Retinal pigment epithelial cell (primary cell): ENCODE data around the gene TTLL5.

Source experiments
- DNase-seq: peaks from one replicate; pipeline ENCODE4 v3.0.0-alpha.2; 2010; ENCODE audit warnings: low read depth
- H3K4me3 ChIP-seq: 2 replicates; pipeline ENCODE4 v1.5.1; 2011; ENCODE audit warnings: mild to moderate bottlenecking, low read length, control low read depth, moderate library complexity
- TF ChIP-seq, protein P1 (sequence below): conservative IDR thresholded peaks from 2 replicates; pipeline ENCODE4 v1.5.1; 2011; ENCODE audit warnings: low read depth, low read length, control low read depth, inconsistent platforms

TTLL5 gene

DNA sequence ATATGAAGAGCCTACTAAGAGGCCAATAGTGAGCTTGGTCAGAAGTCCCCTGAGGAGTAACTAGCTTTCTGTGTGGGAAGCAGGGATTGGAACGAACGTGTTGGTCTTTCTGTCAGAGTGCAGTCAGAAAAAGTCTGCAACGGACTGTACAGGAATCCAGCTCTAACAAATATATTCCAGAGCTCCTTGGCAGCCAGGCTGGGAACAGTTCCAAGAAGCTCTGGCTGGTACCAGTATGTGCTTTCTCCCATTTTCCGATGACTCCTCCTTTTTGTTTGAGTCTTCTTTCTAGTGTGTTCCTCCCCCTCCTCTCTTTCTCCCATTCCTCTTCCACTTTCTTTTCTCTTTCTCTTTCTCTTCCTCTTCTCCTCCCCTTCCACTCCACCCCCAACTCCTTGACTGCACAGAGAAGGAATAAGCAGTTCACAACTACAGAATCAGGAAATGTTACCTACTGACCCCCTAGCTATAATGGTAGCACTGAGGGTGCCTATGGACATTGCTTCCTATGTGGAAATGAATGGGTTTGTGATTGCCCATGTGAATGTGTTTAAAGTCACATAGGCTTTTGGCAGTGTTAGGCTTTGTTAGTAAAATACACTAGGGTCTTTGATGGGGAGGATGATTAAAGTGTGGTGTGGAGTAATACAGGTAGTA, 59.9 kb downstream of the TTLL5 start:
- TF ChIP-seq, protein P1, sequence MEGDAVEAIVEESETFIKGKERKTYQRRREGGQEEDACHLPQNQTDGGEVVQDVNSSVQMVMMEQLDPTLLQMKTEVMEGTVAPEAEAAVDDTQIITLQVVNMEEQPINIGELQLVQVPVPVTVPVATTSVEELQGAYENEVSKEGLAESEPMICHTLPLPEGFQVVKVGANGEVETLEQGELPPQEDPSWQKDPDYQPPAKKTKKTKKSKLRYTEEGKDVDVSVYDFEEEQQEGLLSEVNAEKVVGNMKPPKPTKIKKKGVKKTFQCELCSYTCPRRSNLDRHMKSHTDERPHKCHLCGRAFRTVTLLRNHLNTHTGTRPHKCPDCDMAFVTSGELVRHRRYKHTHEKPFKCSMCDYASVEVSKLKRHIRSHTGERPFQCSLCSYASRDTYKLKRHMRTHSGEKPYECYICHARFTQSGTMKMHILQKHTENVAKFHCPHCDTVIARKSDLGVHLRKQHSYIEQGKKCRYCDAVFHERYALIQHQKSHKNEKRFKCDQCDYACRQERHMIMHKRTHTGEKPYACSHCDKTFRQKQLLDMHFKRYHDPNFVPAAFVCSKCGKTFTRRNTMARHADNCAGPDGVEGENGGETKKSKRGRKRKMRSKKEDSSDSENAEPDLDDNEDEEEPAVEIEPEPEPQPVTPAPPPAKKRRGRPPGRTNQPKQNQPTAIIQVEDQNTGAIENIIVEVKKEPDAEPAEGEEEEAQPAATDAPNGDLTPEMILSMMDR: no peak
- peak overlapping the region; percentile 1 for H3K4me3 ChIP-seq
- peak; percentile 95 for DNase-seq

DNA sequence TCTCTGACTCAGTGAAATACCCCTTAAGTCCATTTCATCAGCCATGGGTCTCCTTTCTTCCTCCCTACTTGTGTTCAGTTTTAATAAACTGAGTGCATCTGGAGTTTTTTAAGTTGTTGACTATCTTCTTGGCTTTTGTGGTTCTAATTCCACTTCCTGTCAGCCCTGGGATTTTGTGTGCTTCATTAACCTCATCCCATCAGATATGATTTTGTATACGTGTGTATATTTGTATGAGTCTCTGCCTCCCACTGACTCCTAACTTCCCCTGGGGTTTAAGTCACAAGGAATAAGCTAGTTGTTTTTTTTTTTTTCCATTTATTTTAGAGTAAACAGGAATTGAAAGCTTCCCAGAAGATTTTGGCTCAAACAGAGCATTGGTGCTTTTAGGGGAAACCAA, 62.7 kb downstream of the TTLL5 start:
- TF ChIP-seq, protein P1: no peak
- no peak for DNase-seq

DNA sequence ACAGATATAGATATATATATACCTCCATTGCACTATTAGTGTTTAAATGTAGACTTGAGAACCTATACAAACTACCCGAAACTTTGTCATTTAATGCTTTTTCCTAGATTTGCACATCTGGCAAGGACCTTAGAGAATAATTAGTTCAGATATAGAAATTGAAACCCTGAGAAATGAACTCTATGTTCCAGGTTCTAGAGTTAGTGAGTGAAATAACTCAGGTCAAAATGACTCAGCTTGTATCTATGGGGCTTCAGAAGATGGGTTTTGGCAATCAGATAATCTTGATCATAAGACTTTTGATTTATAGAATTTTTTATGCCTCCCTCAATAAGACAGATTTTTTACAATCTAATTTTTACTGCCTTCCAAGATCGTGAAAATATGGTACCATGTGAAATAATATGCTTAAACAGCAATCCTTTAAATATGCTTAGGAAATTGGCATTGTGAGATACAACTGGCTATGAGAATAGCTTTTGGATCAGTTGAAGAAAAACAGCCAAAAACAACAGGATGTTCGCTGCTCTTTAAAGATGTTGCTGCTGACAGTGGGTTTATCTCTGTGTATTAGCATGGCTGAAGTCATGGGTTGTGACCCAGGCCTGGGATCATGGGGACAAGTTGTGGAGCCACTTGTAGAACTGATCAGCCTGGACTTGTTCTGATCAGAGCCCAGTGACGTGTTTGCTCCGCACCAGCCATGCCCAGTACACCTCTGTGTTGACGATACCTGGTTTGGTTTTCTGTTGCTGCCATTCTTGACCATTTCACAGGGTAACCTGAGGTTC, 63.6 kb downstream of the TTLL5 start:
- DNase-seq: no peak
- TF ChIP-seq, protein P1: no peak
- no peak overlapping the region for H3K4me3 ChIP-seq

More for the DNA sequence above, 62.7 kb downstream of the TTLL5 start:
- H3K4me3 ChIP-seq: no peak overlapping the region

DNA sequence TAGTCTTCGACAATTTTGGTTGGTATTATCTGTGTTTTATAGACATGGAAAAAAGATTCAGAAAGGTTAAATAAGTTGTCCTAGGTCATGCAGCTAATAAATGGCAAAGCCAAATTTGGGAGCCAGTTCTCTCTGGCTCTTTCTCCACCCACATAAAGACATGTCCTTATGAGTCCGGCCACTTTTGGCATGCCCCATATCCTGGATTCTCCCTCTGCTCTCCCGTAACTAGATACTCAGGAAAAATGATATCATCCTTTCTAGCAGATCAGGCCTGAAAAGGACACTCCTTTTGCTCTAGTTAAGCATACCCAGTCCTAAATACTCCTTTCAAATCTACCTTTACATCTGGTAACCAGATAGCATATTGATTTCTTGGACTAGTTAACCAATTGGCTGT, 64.4 kb downstream of the TTLL5 start:
- TF ChIP-seq, protein P1: no peak
- no peak for DNase-seq
- no peak overlapping the region for H3K4me3 ChIP-seq

DNA sequence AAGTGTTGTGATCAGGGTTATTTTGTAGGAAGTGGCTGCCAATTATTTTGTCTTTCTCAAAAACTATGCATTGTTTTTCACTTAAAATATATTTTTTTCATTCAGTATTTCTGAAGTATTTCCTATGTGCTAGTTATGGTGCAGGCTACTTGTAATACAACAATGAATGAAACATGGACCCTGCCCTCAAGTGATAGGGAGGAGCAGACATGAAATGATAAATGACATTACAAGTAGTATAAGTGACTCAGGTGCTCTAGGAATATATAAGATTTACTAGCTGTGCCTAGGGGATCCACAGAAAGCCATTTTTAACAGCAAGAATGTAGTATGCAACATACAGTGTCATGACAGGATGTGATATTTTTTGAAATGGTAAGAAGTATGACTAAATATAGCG, 65.3 kb downstream of the TTLL5 start:
- no peak for DNase-seq
- TF ChIP-seq, protein P1: no peak
- H3K4me3 ChIP-seq: no peak overlapping the region

DNA sequence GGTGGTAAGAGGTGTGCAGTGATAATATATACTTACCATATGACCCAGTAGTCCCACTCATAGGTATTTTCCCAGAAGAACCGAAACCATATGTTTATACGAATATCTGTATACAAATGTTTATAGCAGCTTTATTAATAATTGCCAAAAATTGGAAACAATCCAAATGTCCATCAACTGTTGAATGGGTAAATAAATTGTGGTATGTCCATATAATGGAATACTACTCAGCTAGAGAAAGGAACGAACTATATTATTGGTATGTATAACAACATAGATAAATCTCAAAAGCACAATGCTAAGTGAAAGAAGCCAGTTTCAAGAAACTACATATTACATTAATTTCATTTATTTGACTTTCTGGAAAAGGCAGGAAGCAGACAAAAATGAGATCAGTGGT, 66.1 kb downstream of the TTLL5 start:
- TF ChIP-seq, protein P1: no peak
- no peak overlapping the region for H3K4me3 ChIP-seq
- DNase-seq: no peak

DNA sequence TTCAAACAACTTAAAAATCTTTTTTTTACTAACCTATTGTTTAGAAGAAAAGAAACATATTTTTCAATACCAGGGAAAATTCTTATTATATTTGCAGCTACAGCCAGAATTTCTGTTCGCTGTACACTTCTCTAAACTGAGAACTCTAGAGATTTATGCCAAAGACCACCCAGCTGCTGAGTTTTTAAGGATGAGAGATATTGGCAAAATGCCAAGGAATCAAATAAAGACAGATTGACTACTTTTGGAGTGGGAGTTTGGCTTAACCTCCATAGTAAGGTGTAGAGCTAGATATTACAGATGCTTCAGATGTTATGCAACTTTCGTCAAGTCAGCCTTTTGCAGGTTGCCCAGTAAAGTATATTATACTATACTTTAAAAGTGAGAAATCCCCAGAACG, 71.8 kb downstream of the TTLL5 start:
- TF ChIP-seq, protein P1: no peak
- DNase-seq: no peak
- H3K4me3 ChIP-seq: no peak overlapping the region
